GM23338 (cell line): ENCODE measurements around the gene DIP2B. TPM values are rescaled to one million over a fixed set of nuclear protein-coding genes. Genes with fewer than 3 reads are reported as not detected.

Experiments
- ATAC-seq: fragments of 200-7000 bp; cut with Tn5 transposase; 3 replicates; pipeline ENCODE4 v1.9.1; 2020
- DNase-seq: peaks from one replicate; pipeline ENCODE4 v3.0.0-alpha.2; 2015; ENCODE audit warnings: low spot score
- H2AFZ ChIP-seq: fragments of 200-600 bp; sonication (generic); 2 replicates; pipeline ENCODE4 v1.8.0; 2016; ENCODE audit warnings: antibody characterized with exemption, mild to moderate bottlenecking, moderate library complexity
- H3F3A ChIP-seq: fragments of 200-600 bp; sonication (generic); replicated peaks from 2 replicates; pipeline ENCODE4 v1.8.0; 2017; ENCODE audit warnings: antibody characterized with exemption, mixed run types, low read depth
- H3K27ac ChIP-seq: fragments of 200-600 bp; sonication (generic); 2 replicates; pipeline ENCODE4 v1.6.1; 2016; ENCODE audit warnings: low read depth
- H3K27me3 ChIP-seq: fragments of 200-600 bp; sonication (generic); 2 replicates; pipeline ENCODE4 v1.8.0; 2016; ENCODE audit warnings: mild to moderate bottlenecking, mixed run types, moderate library complexity; ENCODE audit not compliant: insufficient read depth
- H3K36me3 ChIP-seq: fragments of 200-600 bp; sonication (generic); 2 replicates; pipeline ENCODE4 v1.8.0; 2016; ENCODE audit warnings: mild to moderate bottlenecking; ENCODE audit not compliant: insufficient read depth
- H3K4me1 ChIP-seq: fragments of 200-600 bp; sonication (generic); 2 replicates; pipeline ENCODE4 v1.8.0; 2016; ENCODE audit warnings: mild to moderate bottlenecking, moderate library complexity; ENCODE audit not compliant: insufficient read depth
- H3K4me2 ChIP-seq: fragments of 200-600 bp; sonication (generic); 2 replicates; pipeline ENCODE4 v1.7.1; 2017; ENCODE audit warnings: mixed run types
- H3K4me3 ChIP-seq: fragments of 200-600 bp; sonication (generic); 2 replicates; pipeline ENCODE4 v1.6.1; 2016; ENCODE audit warnings: mixed run types
- H3K79me2 ChIP-seq: fragments of 200-600 bp; sonication (generic); replicated peaks from 2 replicates; pipeline ENCODE4 v1.8.0; 2017; ENCODE audit warnings: mild to moderate bottlenecking; ENCODE audit not compliant: insufficient read depth
- H3K9me2 ChIP-seq: fragments of 200-600 bp; sonication (generic); 2 replicates; pipeline ENCODE4 v1.8.0; 2017; ENCODE audit not compliant: insufficient read depth
- H4K20me1 ChIP-seq: fragments of 200-600 bp; sonication (generic); replicated peaks from 2 replicates; pipeline ENCODE4 v1.8.0; 2017; ENCODE audit warnings: mild to moderate bottlenecking; ENCODE audit not compliant: insufficient read depth
- H3K27ac Mint-ChIP-seq: 2 replicates; pipeline ENCODE4 v1.8.0; 2020; ENCODE audit warnings: inconsistent platforms, mild to moderate bottlenecking, moderate library complexity, mixed read lengths
- H3K27me3 Mint-ChIP-seq: 3 replicates; pipeline ENCODE4 v1.8.0; 2022; ENCODE audit warnings: low read depth, mild to moderate bottlenecking, moderate library complexity, mixed read lengths, inconsistent platforms; ENCODE audit not compliant: insufficient read depth, poor library complexity
- H3K36me3 Mint-ChIP-seq: 3 replicates; pipeline ENCODE4 v1.8.0; 2021; ENCODE audit warnings: low read depth, mild to moderate bottlenecking, inconsistent platforms, moderate library complexity, mixed read lengths
- H3K4me1 Mint-ChIP-seq: 3 replicates; pipeline ENCODE4 v1.8.0; 2020; ENCODE audit warnings: mild to moderate bottlenecking, inconsistent platforms, mixed read lengths
- H3K4me3 Mint-ChIP-seq: 3 replicates; pipeline ENCODE4 v1.8.0; 2021; ENCODE audit warnings: moderate library complexity, mild to moderate bottlenecking, inconsistent platforms, mixed read lengths
- H3K9me3 Mint-ChIP-seq: 3 replicates; pipeline ENCODE4 v1.8.0; 2020; ENCODE audit warnings: moderate library complexity, mild to moderate bottlenecking, inconsistent platforms, mixed read lengths
- CREB1 ChIP-seq: fragments of 250-450 bp; sonication (Bioruptor Pico); IDR thresholded peaks from 2 replicates; pipeline ENCODE4 v1.5.0; 2020; ENCODE audit warnings: low read depth, mild to moderate bottlenecking, moderate library complexity
- EZH2 ChIP-seq: fragments of 200-600 bp; sonication (generic); IDR thresholded peaks from one replicate; pipeline ENCODE4 v1.8.0; 2017; ENCODE audit warnings: antibody characterized with exemption, mild to moderate bottlenecking, low read depth; ENCODE audit not compliant: unreplicated experiment
- EZH2phosphoT487 ChIP-seq: fragments of 200-600 bp; sonication (generic); IDR thresholded peaks from one replicate; pipeline ENCODE4 v1.8.1; 2018; ENCODE audit warnings: antibody characterized with exemption; ENCODE audit not compliant: unreplicated experiment
- JUNB ChIP-seq: IDR thresholded peaks from one replicate; pipeline ENCODE4 v1.6.1; 2016; ENCODE audit warnings: antibody characterized with exemption; ENCODE audit not compliant: unreplicated experiment
- NANOG ChIP-seq: IDR thresholded peaks from 2 replicates; pipeline ENCODE4 v1.6.1; 2016; ENCODE audit warnings: antibody characterized with exemption, borderline replicate concordance
- POLR2AphosphoS5 ChIP-seq: IDR thresholded peaks from 2 replicates; pipeline ENCODE4 v1.6.1; 2016; ENCODE audit warnings: antibody characterized with exemption, low read depth
- STAT1 ChIP-seq: IDR thresholded peaks from one replicate; pipeline ENCODE4 v1.6.1; 2016; ENCODE audit warnings: antibody characterized with exemption; ENCODE audit not compliant: unreplicated experiment
- ZNF114 ChIP-seq: fragments of 250-450 bp; sonication (Bioruptor Pico); IDR thresholded peaks from 2 replicates; pipeline ENCODE4 v1.5.0; 2020; ENCODE audit warnings: mild to moderate bottlenecking, moderate library complexity
- ZNF331 ChIP-seq: fragments of 250-450 bp; sonication (Bioruptor Pico); IDR thresholded peaks from 2 replicates; pipeline ENCODE4 v1.5.0; 2020; ENCODE audit warnings: low read depth, mild to moderate bottlenecking, moderate library complexity
- polyA plus RNA-seq: library from polyadenylated mRNA; unstranded; fragments of >200 nt; fragmentation: Nextera tagmentation; extraction: Ambion mirVana; gene quantifications from 2 replicates; pipeline ENCODE4 v1.2.1, GENCODE V29; 2016
- total RNA-seq: library from RNA; depleted of rRNA; stranded (reverse); fragments of >200 nt; shearing (Covaris generic); gene quantifications from 2 replicates; pipeline ENCODE4 v1.2.3, GENCODE V29; 2014
- TF ChIP-seq, protein P1 (sequence below), 2 experiments: fragments of 200-600 bp in 1 of 2; sonication (generic) in 1 of 2; conservative IDR thresholded peaks; 2 replicates each; pipeline versions ENCODE4 v1.5.1 to v1.6.1; 2016 to 2017; ENCODE audit warnings: antibody characterized with exemption in 2 of 2, low read depth in 2 of 2, mild to moderate bottlenecking in 2 of 2, moderate library complexity in 1 of 2
- TF ChIP-seq, protein P2 (sequence below): IDR thresholded peaks from 2 replicates; pipeline ENCODE4 v1.6.1; 2016; ENCODE audit warnings: antibody characterized with exemption
- TF ChIP-seq, protein P3 (sequence below): fragments of 250-450 bp; sonication (Bioruptor Pico); IDR thresholded peaks from 2 replicates; pipeline ENCODE4 v1.5.0; 2020; ENCODE audit warnings: mild to moderate bottlenecking, moderate library complexity
- TF ChIP-seq, protein P4 (sequence below): IDR thresholded peaks from one replicate; pipeline ENCODE4 v1.6.1; 2018; ENCODE audit warnings: antibody characterized with exemption; ENCODE audit not compliant: unreplicated experiment

Gene DIP2B
- total and polyA plus RNA-seq, 2 experiments from 2014 or later = 8.0 to 36.4 TPM

DNA sequence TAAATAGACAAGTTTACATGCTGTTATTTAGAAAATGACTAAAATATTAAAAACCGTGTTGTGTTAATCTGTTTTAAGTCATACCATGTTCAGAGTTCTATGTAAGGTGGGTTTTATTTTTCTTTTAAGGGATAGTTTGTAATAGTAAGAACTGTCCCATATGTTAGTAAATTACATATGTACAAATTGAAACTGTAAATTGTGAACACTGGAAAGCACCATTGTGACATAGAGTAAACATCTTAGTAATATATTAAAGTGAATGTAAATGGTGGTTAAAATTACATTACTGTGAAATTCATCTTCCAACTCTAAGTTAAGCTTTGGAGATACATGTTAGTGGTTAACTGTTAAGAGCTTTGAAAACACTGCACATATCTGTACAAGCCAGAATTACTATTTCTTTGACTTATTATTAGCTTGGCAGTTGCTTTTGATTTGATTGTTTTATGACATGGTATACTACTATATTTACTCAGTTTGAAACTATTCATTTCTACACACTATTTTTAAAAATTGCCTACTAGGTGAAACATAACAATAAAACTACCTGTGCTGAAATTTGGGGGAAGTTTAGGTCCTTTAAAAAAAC, 27.4 kb upstream of the DIP2B start:
- Histone ChIP-seq H3F3A (no peaks in the 10 kb centered on the region; the same call in 1 of the 2 replicates), H3K27ac (no peak overlapping the region), H4K20me1 (peaks cover 4% of the 10 kb centered on the region), H2AFZ (no peak overlapping the region), H3K79me2 (no peaks in the 10 kb centered on the region), H3K9me2 (no peaks in the 10 kb centered on the region), H3K36me3 (peaks cover 47% of the 10 kb centered on the region), H3K27me3 (no peaks in the 10 kb centered on the region), H3K4me2 (no peak overlapping the region), H3K4me1 (0 out of 2 replicates have a peak, but pooled peaks cover 4% of the 10 kb centered on the region), H3K4me3 (no peak overlapping the region)
- Mint-ChIP-seq H3K4me3 (no peak overlapping the region), H3K9me3 (no peaks in the 10 kb centered on the region), H3K4me1 (peaks cover 11% of the 10 kb centered on the region; the same call in 2 of the 3 replicates), H3K36me3 (peaks cover 45% of the 10 kb centered on the region), H3K27ac (no peak overlapping the region), H3K27me3 (peaks cover 1% of the 10 kb centered on the region)
- DNase-seq = no peak
- ATAC-seq = no peak
- TF ChIP-seq EZH2 (no peak), EZH2phosphoT487 (no peak), POLR2AphosphoS5 (no peak), STAT1 (no peak), NANOG (no peak), JUNB (no peak), ZNF114 (CRISPR knock-in tag) (no peak), ZNF331 (CRISPR knock-in tag) (no peak), CREB1 (CRISPR knock-in tag) (no peak)
- TF ChIP-seq, protein P1, sequence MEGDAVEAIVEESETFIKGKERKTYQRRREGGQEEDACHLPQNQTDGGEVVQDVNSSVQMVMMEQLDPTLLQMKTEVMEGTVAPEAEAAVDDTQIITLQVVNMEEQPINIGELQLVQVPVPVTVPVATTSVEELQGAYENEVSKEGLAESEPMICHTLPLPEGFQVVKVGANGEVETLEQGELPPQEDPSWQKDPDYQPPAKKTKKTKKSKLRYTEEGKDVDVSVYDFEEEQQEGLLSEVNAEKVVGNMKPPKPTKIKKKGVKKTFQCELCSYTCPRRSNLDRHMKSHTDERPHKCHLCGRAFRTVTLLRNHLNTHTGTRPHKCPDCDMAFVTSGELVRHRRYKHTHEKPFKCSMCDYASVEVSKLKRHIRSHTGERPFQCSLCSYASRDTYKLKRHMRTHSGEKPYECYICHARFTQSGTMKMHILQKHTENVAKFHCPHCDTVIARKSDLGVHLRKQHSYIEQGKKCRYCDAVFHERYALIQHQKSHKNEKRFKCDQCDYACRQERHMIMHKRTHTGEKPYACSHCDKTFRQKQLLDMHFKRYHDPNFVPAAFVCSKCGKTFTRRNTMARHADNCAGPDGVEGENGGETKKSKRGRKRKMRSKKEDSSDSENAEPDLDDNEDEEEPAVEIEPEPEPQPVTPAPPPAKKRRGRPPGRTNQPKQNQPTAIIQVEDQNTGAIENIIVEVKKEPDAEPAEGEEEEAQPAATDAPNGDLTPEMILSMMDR (conservative IDR thresholded peaks at IDR 0.05; ENCODE audit: low read depth in 2 of 2) = no peak
- TF ChIP-seq, protein P2, sequence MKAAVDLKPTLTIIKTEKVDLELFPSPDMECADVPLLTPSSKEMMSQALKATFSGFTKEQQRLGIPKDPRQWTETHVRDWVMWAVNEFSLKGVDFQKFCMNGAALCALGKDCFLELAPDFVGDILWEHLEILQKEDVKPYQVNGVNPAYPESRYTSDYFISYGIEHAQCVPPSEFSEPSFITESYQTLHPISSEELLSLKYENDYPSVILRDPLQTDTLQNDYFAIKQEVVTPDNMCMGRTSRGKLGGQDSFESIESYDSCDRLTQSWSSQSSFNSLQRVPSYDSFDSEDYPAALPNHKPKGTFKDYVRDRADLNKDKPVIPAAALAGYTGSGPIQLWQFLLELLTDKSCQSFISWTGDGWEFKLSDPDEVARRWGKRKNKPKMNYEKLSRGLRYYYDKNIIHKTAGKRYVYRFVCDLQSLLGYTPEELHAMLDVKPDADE = no peak
- TF ChIP-seq, protein P3, sequence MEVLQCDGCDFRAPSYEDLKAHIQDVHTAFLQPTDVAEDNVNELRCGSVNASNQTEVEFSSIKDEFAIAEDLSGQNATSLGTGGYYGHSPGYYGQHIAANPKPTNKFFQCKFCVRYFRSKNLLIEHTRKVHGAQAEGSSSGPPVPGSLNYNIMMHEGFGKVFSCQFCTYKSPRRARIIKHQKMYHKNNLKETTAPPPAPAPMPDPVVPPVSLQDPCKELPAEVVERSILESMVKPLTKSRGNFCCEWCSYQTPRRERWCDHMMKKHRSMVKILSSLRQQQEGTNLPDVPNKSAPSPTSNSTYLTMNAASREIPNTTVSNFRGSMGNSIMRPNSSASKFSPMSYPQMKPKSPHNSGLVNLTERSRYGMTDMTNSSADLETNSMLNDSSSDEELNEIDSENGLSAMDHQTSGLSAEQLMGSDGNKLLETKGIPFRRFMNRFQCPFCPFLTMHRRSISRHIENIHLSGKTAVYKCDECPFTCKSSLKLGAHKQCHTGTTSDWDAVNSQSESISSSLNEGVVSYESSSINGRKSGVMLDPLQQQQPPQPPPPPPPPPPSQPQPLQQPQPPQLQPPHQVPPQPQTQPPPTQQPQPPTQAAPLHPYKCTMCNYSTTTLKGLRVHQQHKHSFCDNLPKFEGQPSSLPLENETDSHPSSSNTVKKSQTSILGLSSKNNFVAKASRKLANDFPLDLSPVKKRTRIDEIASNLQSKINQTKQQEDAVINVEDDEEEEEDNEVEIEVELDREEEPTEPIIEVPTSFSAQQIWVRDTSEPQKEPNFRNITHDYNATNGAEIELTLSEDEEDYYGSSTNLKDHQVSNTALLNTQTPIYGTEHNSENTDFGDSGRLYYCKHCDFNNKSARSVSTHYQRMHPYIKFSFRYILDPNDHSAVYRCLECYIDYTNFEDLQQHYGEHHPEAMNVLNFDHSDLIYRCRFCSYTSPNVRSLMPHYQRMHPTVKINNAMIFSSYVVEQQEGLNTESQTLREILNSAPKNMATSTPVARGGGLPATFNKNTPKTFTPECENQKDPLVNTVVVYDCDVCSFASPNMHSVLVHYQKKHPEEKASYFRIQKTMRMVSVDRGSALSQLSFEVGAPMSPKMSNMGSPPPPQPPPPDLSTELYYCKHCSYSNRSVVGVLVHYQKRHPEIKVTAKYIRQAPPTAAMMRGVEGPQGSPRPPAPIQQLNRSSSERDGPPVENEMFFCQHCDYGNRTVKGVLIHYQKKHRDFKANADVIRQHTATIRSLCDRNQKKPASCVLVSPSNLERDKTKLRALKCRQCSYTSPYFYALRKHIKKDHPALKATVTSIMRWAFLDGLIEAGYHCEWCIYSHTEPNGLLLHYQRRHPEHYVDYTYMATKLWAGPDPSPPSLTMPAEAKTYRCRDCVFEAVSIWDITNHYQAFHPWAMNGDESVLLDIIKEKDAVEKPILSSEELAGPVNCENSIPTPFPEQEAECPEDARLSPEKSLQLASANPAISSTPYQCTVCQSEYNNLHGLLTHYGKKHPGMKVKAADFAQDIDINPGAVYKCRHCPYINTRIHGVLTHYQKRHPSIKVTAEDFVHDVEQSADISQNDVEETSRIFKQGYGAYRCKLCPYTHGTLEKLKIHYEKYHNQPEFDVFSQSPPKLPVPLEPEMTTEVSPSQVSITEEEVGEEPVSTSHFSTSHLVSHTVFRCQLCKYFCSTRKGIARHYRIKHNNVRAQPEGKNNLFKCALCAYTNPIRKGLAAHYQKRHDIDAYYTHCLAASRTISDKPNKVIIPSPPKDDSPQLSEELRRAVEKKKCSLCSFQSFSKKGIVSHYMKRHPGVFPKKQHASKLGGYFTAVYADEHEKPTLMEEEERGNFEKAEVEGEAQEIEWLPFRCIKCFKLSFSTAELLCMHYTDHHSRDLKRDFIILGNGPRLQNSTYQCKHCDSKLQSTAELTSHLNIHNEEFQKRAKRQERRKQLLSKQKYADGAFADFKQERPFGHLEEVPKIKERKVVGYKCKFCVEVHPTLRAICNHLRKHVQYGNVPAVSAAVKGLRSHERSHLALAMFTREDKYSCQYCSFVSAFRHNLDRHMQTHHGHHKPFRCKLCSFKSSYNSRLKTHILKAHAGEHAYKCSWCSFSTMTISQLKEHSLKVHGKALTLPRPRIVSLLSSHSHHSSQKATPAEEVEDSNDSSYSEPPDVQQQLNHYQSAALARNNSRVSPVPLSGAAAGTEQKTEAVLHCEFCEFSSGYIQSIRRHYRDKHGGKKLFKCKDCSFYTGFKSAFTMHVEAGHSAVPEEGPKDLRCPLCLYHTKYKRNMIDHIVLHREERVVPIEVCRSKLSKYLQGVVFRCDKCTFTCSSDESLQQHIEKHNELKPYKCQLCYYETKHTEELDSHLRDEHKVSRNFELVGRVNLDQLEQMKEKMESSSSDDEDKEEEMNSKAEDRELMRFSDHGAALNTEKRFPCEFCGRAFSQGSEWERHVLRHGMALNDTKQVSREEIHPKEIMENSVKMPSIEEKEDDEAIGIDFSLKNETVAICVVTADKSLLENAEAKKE = no peak
- TF ChIP-seq, protein P4, sequence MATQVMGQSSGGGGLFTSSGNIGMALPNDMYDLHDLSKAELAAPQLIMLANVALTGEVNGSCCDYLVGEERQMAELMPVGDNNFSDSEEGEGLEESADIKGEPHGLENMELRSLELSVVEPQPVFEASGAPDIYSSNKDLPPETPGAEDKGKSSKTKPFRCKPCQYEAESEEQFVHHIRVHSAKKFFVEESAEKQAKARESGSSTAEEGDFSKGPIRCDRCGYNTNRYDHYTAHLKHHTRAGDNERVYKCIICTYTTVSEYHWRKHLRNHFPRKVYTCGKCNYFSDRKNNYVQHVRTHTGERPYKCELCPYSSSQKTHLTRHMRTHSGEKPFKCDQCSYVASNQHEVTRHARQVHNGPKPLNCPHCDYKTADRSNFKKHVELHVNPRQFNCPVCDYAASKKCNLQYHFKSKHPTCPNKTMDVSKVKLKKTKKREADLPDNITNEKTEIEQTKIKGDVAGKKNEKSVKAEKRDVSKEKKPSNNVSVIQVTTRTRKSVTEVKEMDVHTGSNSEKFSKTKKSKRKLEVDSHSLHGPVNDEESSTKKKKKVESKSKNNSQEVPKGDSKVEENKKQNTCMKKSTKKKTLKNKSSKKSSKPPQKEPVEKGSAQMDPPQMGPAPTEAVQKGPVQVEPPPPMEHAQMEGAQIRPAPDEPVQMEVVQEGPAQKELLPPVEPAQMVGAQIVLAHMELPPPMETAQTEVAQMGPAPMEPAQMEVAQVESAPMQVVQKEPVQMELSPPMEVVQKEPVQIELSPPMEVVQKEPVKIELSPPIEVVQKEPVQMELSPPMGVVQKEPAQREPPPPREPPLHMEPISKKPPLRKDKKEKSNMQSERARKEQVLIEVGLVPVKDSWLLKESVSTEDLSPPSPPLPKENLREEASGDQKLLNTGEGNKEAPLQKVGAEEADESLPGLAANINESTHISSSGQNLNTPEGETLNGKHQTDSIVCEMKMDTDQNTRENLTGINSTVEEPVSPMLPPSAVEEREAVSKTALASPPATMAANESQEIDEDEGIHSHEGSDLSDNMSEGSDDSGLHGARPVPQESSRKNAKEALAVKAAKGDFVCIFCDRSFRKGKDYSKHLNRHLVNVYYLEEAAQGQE = no peak
